NCI-H1105 (cell line): Measurements from ENCODE around the gene HMMR.
"Not testable (repeated sequence)": the region's sequence is repeated elsewhere in the genome, so short reads cannot be mapped to it uniquely, and the experiment has no call there.

ENCODE experiments used
- DNase-seq: peaks from one replicate; lab custom pipeline; 2025; lab: John Stamatoyannopoulos, UW

Gene HMMR, protein sequence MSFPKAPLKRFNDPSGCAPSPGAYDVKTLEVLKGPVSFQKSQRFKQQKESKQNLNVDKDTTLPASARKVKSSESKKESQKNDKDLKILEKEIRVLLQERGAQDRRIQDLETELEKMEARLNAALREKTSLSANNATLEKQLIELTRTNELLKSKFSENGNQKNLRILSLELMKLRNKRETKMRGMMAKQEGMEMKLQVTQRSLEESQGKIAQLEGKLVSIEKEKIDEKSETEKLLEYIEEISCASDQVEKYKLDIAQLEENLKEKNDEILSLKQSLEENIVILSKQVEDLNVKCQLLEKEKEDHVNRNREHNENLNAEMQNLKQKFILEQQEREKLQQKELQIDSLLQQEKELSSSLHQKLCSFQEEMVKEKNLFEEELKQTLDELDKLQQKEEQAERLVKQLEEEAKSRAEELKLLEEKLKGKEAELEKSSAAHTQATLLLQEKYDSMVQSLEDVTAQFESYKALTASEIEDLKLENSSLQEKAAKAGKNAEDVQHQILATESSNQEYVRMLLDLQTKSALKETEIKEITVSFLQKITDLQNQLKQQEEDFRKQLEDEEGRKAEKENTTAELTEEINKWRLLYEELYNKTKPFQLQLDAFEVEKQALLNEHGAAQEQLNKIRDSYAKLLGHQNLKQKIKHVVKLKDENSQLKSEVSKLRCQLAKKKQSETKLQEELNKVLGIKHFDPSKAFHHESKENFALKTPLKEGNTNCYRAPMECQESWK

DNA sequence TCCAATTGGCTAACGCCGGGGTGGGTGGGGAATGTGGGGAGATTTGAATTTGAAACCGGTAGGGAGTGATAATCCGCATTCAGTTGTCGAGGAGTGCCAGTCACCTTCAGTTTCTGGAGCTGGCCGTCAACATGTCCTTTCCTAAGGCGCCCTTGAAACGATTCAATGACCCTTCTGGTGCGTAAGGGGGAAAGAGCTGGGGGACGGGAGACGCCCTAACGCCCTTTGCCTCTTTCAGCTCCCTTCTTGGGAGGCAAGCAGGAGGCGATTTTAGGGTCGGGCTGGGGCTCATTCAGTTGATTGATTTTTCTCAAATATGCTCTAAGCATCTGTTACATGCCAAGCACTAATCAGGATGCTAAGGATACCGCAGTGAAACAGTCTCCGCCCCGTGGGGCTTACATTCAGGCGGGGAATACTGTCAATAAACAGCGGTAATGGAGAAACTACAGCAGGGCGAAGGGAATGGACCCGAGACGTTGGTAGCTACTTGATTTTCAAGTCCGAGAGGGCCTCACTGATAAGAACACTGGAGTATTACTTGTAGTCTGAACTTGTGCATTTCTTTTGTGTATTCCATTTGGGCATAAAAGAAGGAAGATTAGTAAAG lies at the start of gene HMMR:
Gene HMMR, plus strand, starts transcription at position 71 of the 610 bp plus-strand sequence. Its CDS starts 61 bp downstream, at position 132.
- DNase-seq = no peak

- DNase-seq = not testable (repeated sequence)
Measured at GRCh38 chr5:163415673-163416072, 44.8 kb upstream of the HMMR start.

DNA sequence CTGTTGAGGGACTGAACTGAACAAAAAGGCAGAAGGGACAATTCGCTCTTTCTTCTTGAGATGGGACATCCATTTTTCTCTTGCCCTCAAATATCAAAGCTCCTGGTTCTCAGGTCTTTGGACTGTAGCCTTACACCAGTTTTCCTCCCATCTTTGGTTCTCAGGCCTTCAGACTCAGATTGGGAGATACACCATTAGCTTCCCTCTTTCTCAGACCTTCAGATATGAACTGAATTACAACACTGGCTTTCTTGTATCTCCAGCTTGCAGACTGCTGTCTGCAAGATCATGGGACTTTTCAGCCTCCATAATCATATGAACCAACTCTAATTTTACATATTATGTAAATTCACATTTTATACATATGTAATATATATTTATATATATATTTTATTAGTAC lies 35.6 kb upstream of the HMMR start:
- DNase-seq = no peak

GRCh38 chr5:163426128-163426527 lies 34.3 kb upstream of the HMMR start:
- DNase-seq = not testable (repeated sequence)

DNA sequence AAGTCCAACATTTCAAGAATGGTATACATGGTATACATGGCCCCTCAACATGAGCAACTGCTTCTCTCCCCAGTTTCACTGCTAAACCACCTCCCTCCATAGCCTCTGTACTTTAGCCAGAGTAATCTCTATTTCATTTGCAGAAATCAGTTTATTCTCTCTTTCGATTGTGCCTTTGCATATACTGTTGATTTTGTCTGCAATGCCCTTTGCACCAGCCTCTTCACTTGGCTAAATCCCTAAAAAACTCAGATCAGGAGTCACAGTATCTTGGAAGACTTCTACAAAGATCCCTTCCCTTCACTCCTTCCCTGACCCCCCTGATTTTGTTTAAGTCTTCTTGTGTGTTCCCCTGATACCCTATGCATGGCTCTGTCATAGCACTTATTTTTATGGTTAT lies 27.9 kb upstream of the HMMR start:
- DNase-seq = no peak

GRCh38 chr5:163433271-163433670 lies 27.2 kb upstream of the HMMR start:
- no peak for DNase-seq

GRCh38 chr5:163434401-163434866 lies 26.0 kb upstream of the HMMR start:
- no peak for DNase-seq

DNA sequence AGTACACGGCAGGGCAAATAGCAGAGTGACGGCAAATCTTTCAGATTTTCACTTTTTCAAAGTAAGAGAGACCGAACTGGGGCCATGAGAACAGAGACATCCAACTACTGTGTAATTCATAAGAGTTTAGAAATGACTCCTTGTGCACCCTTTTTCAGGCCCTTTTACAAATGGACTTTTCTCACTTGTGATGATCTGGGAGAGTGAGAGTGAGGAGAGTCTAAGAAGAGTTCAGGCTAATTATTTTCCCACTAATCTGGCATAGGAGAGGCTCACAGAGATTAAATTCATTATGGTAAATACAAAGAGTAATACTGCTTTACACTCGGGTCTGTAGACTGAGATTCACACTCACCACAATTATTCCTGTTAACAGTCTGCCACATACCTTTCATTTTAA lies 23.9 kb upstream of the HMMR start:
- no peak for DNase-seq

DNA sequence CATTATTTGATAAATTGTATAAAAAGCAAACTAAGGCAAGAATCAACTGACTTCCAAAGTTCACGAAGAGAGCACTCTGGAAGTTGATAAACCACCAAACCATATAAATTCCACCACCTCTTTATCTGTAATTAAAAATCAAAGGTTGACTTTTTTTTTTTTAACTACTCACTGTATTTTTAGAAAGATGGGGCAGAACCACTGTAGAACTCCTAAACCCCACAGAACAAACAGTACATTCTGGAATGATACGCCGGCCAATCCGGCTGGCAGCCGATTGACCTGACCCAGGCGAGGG lies 23.5 kb upstream of the HMMR start:
- no peak for DNase-seq

- peak; percentile 85 for DNase-seq
Measured at GRCh38 chr5:163437309-163438182, 22.9 kb upstream of the HMMR start, which contains the start of gene CCNG1. TSS of gene CCNG1 (plus strand) at chr5:163437595. CDS start at chr5:163439257, 1,662 bp downstream.

DNA sequence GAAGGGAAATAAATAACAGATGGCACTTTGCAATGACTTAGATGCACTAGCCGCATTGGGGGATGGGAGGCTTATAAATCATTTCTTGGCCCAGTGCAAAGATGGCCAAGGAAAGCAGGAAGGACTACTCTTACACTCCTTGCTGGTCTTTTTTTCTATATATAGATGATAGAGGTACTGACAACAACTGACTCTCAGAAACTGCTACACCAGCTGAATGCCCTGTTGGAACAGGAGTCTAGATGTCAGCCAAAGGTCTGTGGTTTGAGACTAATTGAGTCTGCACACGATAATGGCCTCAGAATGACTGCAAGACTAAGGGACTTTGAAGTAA lies 21.4 kb upstream of the HMMR start:
- DNase-seq = no peak

DNA sequence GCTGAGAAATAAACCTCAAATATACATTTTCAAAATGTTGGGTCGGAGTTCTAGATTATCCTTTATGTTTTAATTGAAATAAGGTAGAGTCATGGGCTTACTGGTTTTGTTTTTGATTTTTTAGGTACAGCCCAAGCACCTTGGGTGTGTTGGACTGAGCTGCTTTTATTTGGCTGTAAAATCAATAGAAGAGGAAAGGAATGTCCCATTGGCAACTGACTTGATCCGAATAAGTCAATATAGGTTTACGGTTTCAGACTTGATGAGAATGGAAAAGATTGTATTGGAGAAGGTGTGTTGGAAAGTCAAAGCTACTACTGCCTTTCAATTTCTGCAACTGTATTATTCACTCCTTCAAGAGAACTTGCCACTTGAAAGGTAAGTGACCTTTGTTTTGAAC lies 19.5 kb upstream of the HMMR start:
- DNase-seq = no peak

DNA sequence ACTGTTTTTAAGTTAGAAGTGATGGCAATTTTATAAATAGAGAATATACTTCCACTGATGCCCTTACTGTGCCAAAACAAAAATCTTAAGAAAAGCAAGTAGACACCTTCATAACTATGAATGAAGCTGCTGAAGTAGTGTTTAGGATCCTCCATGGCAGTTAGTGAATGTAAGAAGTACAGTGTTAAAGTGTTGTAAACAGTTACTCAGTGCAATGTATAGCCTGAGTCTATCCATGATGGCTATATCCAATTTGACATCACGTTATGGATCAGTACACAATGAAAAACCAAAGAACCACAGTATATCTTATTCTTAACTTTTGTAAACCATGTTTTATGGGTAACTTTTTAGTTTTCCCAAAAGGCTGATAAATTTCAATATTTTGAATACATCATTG lies 15.9 kb upstream of the HMMR start:
- DNase-seq = no peak

DNA sequence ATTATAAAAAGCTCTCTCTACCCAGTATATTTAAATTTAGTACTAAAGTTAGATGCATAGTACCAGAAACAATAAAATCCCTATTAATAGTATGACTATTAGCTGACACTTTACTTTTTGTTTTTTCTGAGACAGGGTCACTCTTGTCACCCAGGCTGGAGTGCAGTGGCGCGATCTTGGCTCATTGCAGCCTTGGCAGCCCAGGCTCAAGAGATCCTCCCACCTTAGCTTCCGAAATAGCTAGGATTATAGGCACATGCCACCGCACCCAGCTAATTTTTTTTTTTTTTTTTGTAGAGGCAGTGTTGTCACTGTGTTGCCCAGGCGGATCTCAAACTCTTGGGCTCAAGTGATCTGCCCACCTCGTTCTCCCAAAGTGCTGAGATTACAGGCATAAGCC lies 15.1 kb upstream of the HMMR start:
- DNase-seq = no peak

GRCh38 chr5:163447191-163447590 lies 13.2 kb upstream of the HMMR start:
- DNase-seq = no peak

DNA sequence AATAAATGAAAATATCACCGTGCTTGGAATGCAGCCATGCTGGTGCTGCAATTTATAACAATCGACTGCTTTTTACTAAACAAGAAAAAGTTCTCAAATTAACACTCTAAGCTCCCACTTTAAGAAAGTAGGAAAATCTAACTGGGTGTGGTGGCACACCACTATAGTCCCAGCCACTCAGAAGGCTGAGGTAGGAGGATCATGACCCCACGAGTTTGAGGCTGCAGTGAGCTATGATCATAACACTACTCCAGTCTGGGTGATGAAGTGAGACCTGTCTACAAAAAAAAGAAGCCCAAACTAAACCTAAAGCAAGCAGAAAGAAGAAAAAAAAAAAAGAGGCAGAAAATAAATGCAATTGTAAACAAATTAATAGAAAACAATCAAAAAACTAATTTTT lies 12.6 kb upstream of the HMMR start:
- DNase-seq = no peak

- DNase-seq = no peak
Measured at GRCh38 chr5:163448491-163448890, 11.9 kb upstream of the HMMR start.

DNA sequence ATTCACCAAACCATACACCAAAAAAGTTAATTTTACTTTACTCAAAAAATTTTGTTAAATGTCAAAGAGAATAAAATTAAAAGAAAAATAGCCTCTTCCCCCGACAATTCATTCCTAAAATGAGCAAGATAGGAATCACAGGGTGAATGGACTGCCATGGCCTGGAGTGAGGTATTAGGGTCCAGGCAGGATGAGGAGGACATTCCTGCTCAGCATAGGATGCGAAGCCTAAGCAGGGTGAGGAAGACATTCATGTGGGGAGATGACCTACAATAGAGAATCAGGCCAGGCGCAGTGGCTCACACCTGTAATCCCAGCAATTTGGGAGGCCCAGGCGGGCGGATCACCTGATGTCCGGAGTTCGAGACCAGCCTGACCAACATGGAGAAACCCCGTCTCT lies 8.9 kb upstream of the HMMR start:
- no peak for DNase-seq

GRCh38 chr5:163453705-163454104 lies 6.7 kb upstream of the HMMR start:
- DNase-seq = no peak

DNA sequence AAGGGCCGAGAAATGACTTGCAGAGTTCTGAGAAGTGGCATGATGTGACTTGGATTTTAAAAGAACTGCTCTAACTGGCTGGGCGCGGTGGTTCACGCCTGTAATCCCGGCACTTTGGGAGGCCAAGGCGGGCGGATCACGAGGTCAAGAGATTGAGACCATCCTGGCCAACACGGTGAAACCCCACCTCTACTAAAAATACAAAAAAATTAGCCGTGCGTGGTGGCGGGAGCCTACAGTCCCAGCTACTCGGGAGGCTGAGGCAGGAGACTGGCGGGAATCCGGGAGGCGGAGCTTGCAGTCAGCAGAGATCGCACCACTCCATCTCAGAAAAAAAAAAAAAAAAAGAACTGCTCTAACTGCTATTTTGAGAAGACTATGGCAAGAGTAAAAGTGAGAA lies 5.0 kb upstream of the HMMR start:
- DNase-seq = not testable (repeated sequence)

GRCh38 chr5:163456029-163456589 lies 4.3 kb upstream of the HMMR start:
- no peak for DNase-seq

DNA sequence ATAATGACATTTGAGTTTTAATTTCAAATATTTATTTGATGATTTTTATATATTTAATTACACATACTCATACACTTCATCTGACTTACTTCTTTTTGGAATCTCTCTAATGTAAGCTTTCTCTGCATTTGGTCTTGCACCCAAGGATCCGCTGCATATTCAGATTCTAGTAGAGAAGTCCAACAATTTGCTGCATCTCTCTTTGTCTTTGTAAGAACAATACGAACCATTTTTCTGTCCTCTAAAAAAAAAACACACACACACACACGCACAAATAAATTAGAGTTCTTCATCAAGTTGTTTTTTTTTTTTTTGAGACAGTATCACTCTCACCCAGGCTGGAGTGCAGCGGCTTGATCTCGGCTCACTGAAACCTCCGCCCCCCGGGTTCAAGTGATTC lies 3.6 kb upstream of the HMMR start:
- no peak for DNase-seq
